ENCODE data around the gene GDPD4.

GDPD4 gene

GRCh38 chr11:77187111-77187750 is 114.3 kb downstream of the GDPD4 start:
- H3K9ac ChIP-seq (ENCODE audit: low read length) = no peak overlapping the region
- H3K4me1 ChIP-seq (ENCODE audit: control insufficient read depth, insufficient read depth, low read length) = no peaks in the 10 kb centered on the region; the same call in 1 of the 2 replicates
- no peaks in the 10 kb centered on the region for H3K36me3 ChIP-seq (ENCODE audit: control insufficient read depth, insufficient read depth, low read length)
- H3K27me3 ChIP-seq (ENCODE audit: control insufficient read depth, insufficient read depth, low read length) = no peaks in the 10 kb centered on the region
- H3K9me3 ChIP-seq (ENCODE audit: control insufficient read depth, insufficient read depth, low read depth, low read length) = no peaks in the 10 kb centered on the region
- no peak overlapping the region for H3K4me3 ChIP-seq (ENCODE audit: low read depth, low read length)
- H3K27ac ChIP-seq (ENCODE audit: low read depth, low read length) = no peak overlapping the region

- H3K36me3 ChIP-seq (ENCODE audit: control insufficient read depth, insufficient read depth, low read length) = no peaks in the 10 kb centered on the region
- H3K9ac ChIP-seq (ENCODE audit: low read length) = no peak overlapping the region
- H3K27ac ChIP-seq (ENCODE audit: low read depth, low read length) = no peak overlapping the region
- H3K9me3 ChIP-seq (ENCODE audit: control insufficient read depth, insufficient read depth, low read depth, low read length) = no peaks in the 10 kb centered on the region
- no peaks in the 10 kb centered on the region for H3K4me1 ChIP-seq (ENCODE audit: control insufficient read depth, insufficient read depth, low read length)
- no peaks in the 10 kb centered on the region for H3K27me3 ChIP-seq (ENCODE audit: control insufficient read depth, insufficient read depth, low read length)
- H3K4me3 ChIP-seq (ENCODE audit: low read depth, low read length) = no peak overlapping the region
Measured at GRCh38 chr11:77186302-77186701, 115.2 kb downstream of the GDPD4 start.

GRCh38 chr11:77184136-77184860 is 117.2 kb downstream of the GDPD4 start:
- H3K27me3 ChIP-seq (ENCODE audit: control insufficient read depth, insufficient read depth, low read length) = no peaks in the 10 kb centered on the region
- no peak overlapping the region for H3K9ac ChIP-seq (ENCODE audit: low read length)
- no peak overlapping the region for H3K27ac ChIP-seq (ENCODE audit: low read depth, low read length)
- H3K36me3 ChIP-seq (ENCODE audit: control insufficient read depth, insufficient read depth, low read length) = no peaks in the 10 kb centered on the region
- H3K4me3 ChIP-seq (ENCODE audit: low read depth, low read length) = no peak overlapping the region
- no peaks in the 10 kb centered on the region for H3K9me3 ChIP-seq (ENCODE audit: control insufficient read depth, insufficient read depth, low read depth, low read length)
- H3K4me1 ChIP-seq (ENCODE audit: control insufficient read depth, insufficient read depth, low read length) = no peaks in the 10 kb centered on the region

- Histone ChIP-seq H3K9ac (ENCODE audit: low read length) (no peak overlapping the region), H3K36me3 (ENCODE audit: control insufficient read depth, insufficient read depth, low read length) (no peaks in the 10 kb centered on the region), H3K27ac (ENCODE audit: low read depth, low read length) (no peak overlapping the region), H3K4me1 (ENCODE audit: control insufficient read depth, insufficient read depth, low read length) (no peaks in the 10 kb centered on the region), H3K9me3 (ENCODE audit: control insufficient read depth, insufficient read depth, low read depth, low read length) (no peaks in the 10 kb centered on the region), H3K4me3 (ENCODE audit: low read depth, low read length) (no peak overlapping the region), H3K27me3 (ENCODE audit: control insufficient read depth, insufficient read depth, low read length) (no peaks in the 10 kb centered on the region)
Measured at GRCh38 chr11:77183431-77183984, 118.0 kb downstream of the GDPD4 start.

GRCh38 chr11:77182542-77183430 is 118.7 kb downstream of the GDPD4 start:
- no peak overlapping the region for H3K27ac ChIP-seq (ENCODE audit: low read depth, low read length)
- H3K9me3 ChIP-seq (ENCODE audit: control insufficient read depth, insufficient read depth, low read depth, low read length) = no peaks in the 10 kb centered on the region
- no peaks in the 10 kb centered on the region for H3K27me3 ChIP-seq (ENCODE audit: control insufficient read depth, insufficient read depth, low read length)
- H3K4me3 ChIP-seq (ENCODE audit: low read depth, low read length) = no peak overlapping the region
- H3K9ac ChIP-seq (ENCODE audit: low read length) = no peak overlapping the region
- H3K36me3 ChIP-seq (ENCODE audit: control insufficient read depth, insufficient read depth, low read length) = no peaks in the 10 kb centered on the region
- H3K4me1 ChIP-seq (ENCODE audit: control insufficient read depth, insufficient read depth, low read length) = no peaks in the 10 kb centered on the region

- Histone ChIP-seq H3K9ac (ENCODE audit: low read length) (no peak overlapping the region), H3K4me3 (ENCODE audit: low read depth, low read length) (no peak overlapping the region), H3K27me3 (ENCODE audit: control insufficient read depth, insufficient read depth, low read length) (no peaks in the 10 kb centered on the region), H3K27ac (ENCODE audit: low read depth, low read length) (no peak overlapping the region), H3K9me3 (ENCODE audit: control insufficient read depth, insufficient read depth, low read depth, low read length) (no peaks in the 10 kb centered on the region), H3K36me3 (ENCODE audit: control insufficient read depth, insufficient read depth, low read length) (no peaks in the 10 kb centered on the region), H3K4me1 (ENCODE audit: control insufficient read depth, insufficient read depth, low read length) (no peaks in the 10 kb centered on the region)
Measured at GRCh38 chr11:77181799-77182541, 119.5 kb downstream of the GDPD4 start.

- Histone ChIP-seq H3K4me1 (ENCODE audit: control insufficient read depth, insufficient read depth, low read length) (peaks cover 4% of the 10 kb centered on the region), H3K27ac (ENCODE audit: low read depth, low read length) (no peak overlapping the region), H3K36me3 (ENCODE audit: control insufficient read depth, insufficient read depth, low read length) (no peaks in the 10 kb centered on the region), H3K9ac (ENCODE audit: low read length) (no peak overlapping the region), H3K4me3 (ENCODE audit: low read depth, low read length) (no peak overlapping the region), H3K9me3 (ENCODE audit: control insufficient read depth, insufficient read depth, low read depth, low read length) (no peaks in the 10 kb centered on the region), H3K27me3 (ENCODE audit: control insufficient read depth, insufficient read depth, low read length) (no peaks in the 10 kb centered on the region)
Measured at GRCh38 chr11:77181226-77181625, 120.3 kb downstream of the GDPD4 start.

- no peaks in the 10 kb centered on the region for H3K36me3 ChIP-seq (ENCODE audit: control insufficient read depth, insufficient read depth, low read length)
- H3K4me3 ChIP-seq (ENCODE audit: low read depth, low read length) = no peak overlapping the region
- H3K27me3 ChIP-seq (ENCODE audit: control insufficient read depth, insufficient read depth, low read length) = no peaks in the 10 kb centered on the region
- no peaks in the 10 kb centered on the region for H3K9me3 ChIP-seq (ENCODE audit: control insufficient read depth, insufficient read depth, low read depth, low read length)
- no peak overlapping the region for H3K27ac ChIP-seq (ENCODE audit: low read depth, low read length)
- H3K9ac ChIP-seq (ENCODE audit: low read length) = no peak overlapping the region
- peaks cover 13% of the 10 kb centered on the region for H3K4me1 ChIP-seq (ENCODE audit: control insufficient read depth, insufficient read depth, low read length)
Measured at GRCh38 chr11:77180346-77180745, 121.1 kb downstream of the GDPD4 start.

- no peak overlapping the region for H3K27ac ChIP-seq (ENCODE audit: low read depth, low read length)
- no peak overlapping the region for H3K9ac ChIP-seq (ENCODE audit: low read length)
- H3K27me3 ChIP-seq (ENCODE audit: control insufficient read depth, insufficient read depth, low read length) = no peaks in the 10 kb centered on the region
- H3K9me3 ChIP-seq (ENCODE audit: control insufficient read depth, insufficient read depth, low read depth, low read length) = no peaks in the 10 kb centered on the region
- H3K36me3 ChIP-seq (ENCODE audit: control insufficient read depth, insufficient read depth, low read length) = no peaks in the 10 kb centered on the region
- H3K4me1 ChIP-seq (ENCODE audit: control insufficient read depth, insufficient read depth, low read length) = peaks cover 18% of the 10 kb centered on the region
- no peak overlapping the region for H3K4me3 ChIP-seq (ENCODE audit: low read depth, low read length)
Measured at GRCh38 chr11:77179681-77180080, 121.8 kb downstream of the GDPD4 start.

GRCh38 chr11:77179048-77179447 is 122.4 kb downstream of the GDPD4 start:
- Histone ChIP-seq H3K27ac (ENCODE audit: low read depth, low read length) (no peak overlapping the region), H3K9me3 (ENCODE audit: control insufficient read depth, insufficient read depth, low read depth, low read length) (no peaks in the 10 kb centered on the region), H3K36me3 (ENCODE audit: control insufficient read depth, insufficient read depth, low read length) (no peaks in the 10 kb centered on the region), H3K4me3 (ENCODE audit: low read depth, low read length) (no peak overlapping the region), H3K9ac (ENCODE audit: low read length) (no peak overlapping the region), H3K4me1 (ENCODE audit: control insufficient read depth, insufficient read depth, low read length) (peaks cover 25% of the 10 kb centered on the region), H3K27me3 (ENCODE audit: control insufficient read depth, insufficient read depth, low read length) (no peaks in the 10 kb centered on the region)
